Measurements from ENCODE around the gene HLA-DMB. TPM values are rescaled to one million over a fixed set of nuclear protein-coding genes. Genes with fewer than 3 reads are reported as not detected.

HLA-DMB gene
- total and polyA plus RNA-seq, 10 of the 15 experiments (the other 5 are each of a cell fraction or from before 2014, with no cell fraction given), result 114 to 173 (median 150) TPM

DNA sequence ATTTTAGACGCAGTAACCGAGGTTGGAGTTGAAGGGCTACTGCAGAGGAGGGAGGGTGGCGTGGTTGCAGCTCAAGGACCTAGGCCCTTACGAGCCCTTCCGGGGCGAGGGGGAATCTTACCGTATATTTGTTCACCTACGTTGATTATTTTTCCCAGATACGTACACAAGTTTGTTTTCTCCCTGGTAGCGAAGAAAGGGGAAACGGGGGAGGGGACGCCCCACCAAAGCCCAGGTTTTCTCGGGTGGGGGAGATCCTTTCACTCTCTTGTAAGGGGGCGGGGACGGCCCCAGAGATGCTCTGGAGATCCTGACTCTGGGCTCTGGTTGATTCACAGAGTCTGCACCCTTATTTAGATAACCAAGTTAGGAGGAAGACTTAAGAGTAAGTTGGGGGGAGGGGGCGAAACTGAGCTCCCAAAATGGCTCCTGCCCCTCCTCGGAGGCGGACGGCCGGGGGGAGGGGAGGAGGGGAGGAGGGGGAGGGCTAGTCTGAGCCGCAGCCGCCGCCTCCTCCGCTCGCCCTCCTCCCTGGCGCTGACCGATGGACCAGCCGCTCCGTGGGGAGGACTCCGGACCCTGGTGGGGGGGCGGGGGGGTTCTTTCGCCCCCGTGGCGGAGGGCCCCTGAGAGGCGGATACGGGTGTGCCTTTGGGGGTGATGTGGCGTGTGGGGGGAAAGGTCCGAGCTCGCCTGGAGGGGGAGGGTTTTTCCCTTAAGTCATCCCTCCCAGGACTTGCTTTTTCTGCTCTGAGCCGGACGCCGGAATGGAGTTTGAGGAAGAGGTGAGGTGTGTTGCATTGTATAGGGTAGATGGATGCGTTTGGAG is 29.8 kb upstream of the HLA-DMB start (continued):
- peak; percentile 98 for TF ChIP-seq NFXL1 (IDR thresholded peaks at IDR 0.05; ENCODE audit: borderline replicate concordance)
- TF ChIP-seq SREBF2 (IDR thresholded peaks at IDR 0.05; ENCODE audit: low read length), result no peak; the same call in 1 of the 2 replicates
- 0 out of 2 replicates have a peak, but pooled peaks have one; percentile 9 for TF ChIP-seq HCFC1 (IDR thresholded peaks at IDR 0.05; ENCODE audit: low read length)
- TF ChIP-seq EP300 (IDR thresholded peaks at IDR 0.05; ENCODE audit: borderline replicate concordance in 1 of 2, control insufficient read depth in 1 of 2, low read depth in 2 of 2, low read length in 2 of 2), result peak in 1 of 2 experiments; percentile 2; a peak in 1 of 4 replicates
- no peak; the same call in 1 of the 2 replicates for TF ChIP-seq LARP7 (IDR thresholded peaks at IDR 0.05)
- TF ChIP-seq MTA2 (IDR thresholded peaks at IDR 0.05; ENCODE audit: low read depth), result no peak; the same call in 1 of the 2 replicates
- no peak for TF ChIP-seq HDGF (IDR thresholded peaks at IDR 0.05)
- no peak for TF ChIP-seq YBX1 (IDR thresholded peaks at IDR 0.05)
- peak; percentile 52 for TF ChIP-seq MEF2B (IDR thresholded peaks at IDR 0.05; ENCODE audit: partially characterized antibody, poor library complexity, severe bottlenecking)
- no peak for TF ChIP-seq BCL11A (IDR thresholded peaks at IDR 0.05; ENCODE audit: low read depth, low read length)
- TF ChIP-seq, protein P1, sequence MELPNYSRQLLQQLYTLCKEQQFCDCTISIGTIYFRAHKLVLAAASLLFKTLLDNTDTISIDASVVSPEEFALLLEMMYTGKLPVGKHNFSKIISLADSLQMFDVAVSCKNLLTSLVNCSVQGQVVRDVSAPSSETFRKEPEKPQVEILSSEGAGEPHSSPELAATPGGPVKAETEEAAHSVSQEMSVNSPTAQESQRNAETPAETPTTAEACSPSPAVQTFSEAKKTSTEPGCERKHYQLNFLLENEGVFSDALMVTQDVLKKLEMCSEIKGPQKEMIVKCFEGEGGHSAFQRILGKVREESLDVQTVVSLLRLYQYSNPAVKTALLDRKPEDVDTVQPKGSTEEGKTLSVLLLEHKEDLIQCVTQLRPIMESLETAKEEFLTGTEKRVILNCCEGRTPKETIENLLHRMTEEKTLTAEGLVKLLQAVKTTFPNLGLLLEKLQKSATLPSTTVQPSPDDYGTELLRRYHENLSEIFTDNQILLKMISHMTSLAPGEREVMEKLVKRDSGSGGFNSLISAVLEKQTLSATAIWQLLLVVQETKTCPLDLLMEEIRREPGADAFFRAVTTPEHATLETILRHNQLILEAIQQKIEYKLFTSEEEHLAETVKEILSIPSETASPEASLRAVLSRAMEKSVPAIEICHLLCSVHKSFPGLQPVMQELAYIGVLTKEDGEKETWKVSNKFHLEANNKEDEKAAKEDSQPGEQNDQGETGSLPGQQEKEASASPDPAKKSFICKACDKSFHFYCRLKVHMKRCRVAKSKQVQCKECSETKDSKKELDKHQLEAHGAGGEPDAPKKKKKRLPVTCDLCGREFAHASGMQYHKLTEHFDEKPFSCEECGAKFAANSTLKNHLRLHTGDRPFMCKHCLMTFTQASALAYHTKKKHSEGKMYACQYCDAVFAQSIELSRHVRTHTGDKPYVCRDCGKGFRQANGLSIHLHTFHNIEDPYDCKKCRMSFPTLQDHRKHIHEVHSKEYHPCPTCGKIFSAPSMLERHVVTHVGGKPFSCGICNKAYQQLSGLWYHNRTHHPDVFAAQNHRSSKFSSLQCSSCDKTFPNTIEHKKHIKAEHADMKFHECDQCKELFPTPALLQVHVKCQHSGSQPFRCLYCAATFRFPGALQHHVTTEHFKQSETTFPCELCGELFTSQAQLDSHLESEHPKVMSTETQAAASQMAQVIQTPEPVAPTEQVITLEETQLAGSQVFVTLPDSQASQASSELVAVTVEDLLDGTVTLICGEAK (IDR thresholded peaks at IDR 0.05; ENCODE audit: borderline replicate concordance), result no peak
- TF ChIP-seq MXI1 (IDR thresholded peaks at IDR 0.05; ENCODE audit: low read depth, low read length), result no peak; the same call in 1 of the 2 replicates
- TF ChIP-seq, protein P2, sequence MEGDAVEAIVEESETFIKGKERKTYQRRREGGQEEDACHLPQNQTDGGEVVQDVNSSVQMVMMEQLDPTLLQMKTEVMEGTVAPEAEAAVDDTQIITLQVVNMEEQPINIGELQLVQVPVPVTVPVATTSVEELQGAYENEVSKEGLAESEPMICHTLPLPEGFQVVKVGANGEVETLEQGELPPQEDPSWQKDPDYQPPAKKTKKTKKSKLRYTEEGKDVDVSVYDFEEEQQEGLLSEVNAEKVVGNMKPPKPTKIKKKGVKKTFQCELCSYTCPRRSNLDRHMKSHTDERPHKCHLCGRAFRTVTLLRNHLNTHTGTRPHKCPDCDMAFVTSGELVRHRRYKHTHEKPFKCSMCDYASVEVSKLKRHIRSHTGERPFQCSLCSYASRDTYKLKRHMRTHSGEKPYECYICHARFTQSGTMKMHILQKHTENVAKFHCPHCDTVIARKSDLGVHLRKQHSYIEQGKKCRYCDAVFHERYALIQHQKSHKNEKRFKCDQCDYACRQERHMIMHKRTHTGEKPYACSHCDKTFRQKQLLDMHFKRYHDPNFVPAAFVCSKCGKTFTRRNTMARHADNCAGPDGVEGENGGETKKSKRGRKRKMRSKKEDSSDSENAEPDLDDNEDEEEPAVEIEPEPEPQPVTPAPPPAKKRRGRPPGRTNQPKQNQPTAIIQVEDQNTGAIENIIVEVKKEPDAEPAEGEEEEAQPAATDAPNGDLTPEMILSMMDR (IDR thresholded peaks at IDR 0.05 in 2 of 3, conservative IDR thresholded peaks at IDR 0.05 in 1 of 3; ENCODE audit: control insufficient read depth in 2 of 3, extremely low read depth in 1 of 3, insufficient read depth in 1 of 3, low read depth in 3 of 3, low read length in 3 of 3), result no peak
- TF ChIP-seq NFYB (IDR thresholded peaks at IDR 0.05; ENCODE audit: insufficient read depth, low read depth, low read length), result no peak
- no peak for TF ChIP-seq NFYA (IDR thresholded peaks at IDR 0.05; ENCODE audit: borderline replicate concordance, low read depth, low read length)
- TF ChIP-seq SMARCA5 (IDR thresholded peaks at IDR 0.05), result no peak; the same call in 1 of the 2 replicates
- peak; percentile 81; the same call in 1 of the 2 replicates for TF ChIP-seq PAX8 (IDR thresholded peaks at IDR 0.05)
- TF ChIP-seq STAT1 (conservative IDR thresholded peaks at IDR 0.05), result 0 out of 2 replicates have a peak, but pooled peaks have one; percentile 68
- TF ChIP-seq ETV6 (conservative IDR thresholded peaks at IDR 0.05 in 1 of 2, IDR thresholded peaks at IDR 0.05 in 1 of 2; ENCODE audit: borderline replicate concordance in 1 of 2, low read depth in 1 of 2), result no peak
- TF ChIP-seq TBL1XR1 (IDR thresholded peaks at IDR 0.05; ENCODE audit: low read depth, low read length), result peak; percentile 76; the same call in 1 of the 2 replicates

Measured in GM12878 (cell line).